Measurements from ENCODE around the gene SH3RF3.

SH3RF3 gene

DNA sequence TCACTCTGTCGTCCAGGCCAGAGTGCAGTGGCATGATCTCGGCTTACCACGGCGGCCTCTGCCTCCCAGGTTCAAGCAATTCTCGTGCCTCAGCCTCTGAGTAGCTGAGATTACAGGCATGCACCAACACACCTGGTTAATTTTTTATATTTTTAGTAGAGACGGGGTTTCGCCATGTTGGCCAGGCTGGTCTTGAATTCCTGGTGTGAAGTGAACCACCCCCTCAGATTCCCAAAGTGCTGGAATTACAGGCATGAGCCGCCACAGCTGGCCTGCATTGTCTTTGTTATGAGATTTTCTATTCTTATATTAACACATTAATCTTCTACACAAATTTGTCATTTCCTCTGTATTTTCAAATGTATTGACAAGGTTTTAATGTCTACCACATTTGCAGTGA is 409.5 kb downstream of the SH3RF3 start:
- DNase-seq: no peak

DNA sequence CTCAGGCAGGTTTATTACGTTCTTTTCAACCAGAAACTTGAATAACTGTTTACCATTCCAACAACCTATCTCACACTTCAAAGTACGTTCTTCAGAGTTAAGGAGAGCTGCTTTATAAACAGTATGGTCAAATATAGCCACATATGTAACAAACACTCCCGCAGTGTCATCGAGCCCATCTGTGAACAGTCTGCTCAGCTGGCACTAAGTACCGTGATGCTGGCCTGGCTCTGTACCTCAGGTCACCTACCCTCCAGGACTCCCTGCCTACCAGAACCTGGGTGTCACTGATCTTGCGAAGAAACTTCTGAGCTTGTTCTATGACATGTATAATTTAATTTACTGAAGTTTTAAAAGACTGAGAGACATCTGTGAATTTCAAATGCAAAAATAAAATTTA is 413.4 kb downstream of the SH3RF3 start:
- DNase-seq: no peak

DNA sequence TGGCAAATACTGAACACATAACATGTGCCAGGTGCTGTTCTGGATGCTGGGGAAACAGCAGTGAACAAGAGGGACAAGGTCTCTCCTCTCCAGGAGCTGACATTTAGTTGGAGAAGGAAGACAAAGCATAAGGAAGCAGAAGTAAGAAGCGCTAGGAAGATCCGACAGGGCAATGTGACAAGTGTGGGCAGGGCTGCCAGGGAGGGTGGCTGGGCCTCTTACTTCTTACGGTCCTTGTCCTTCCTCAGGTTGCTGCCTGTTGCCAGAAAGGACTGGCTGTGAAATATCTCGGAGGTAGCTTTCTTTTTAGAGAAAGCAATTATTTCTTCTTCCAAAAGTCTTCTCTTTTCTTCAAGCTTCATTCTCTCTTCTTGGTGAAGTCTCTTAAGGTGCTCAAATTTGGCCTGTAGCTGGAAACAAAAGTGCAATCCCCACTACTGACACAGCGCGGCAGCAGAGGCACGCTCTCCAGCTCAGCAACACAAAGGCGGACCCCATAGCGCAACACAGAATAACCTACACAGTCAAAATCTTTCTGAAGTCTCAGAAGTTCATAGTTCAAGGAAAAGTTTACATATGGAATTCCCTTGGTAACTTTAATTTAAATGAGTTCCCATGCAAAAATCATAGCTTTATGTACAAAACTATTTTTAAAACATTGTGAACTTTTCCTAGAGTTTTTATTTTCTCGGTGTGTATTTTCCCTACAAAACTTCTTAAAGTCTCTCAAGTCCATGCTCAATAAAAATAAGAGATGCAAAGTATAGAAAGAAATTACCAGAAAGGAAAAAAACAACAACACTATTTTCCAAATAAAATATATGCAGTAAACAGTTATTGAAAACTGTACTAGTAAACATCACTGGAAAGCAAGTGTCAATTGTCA is 417.1 kb downstream of the SH3RF3 start:
- peak; percentile 52 for DNase-seq

DNA sequence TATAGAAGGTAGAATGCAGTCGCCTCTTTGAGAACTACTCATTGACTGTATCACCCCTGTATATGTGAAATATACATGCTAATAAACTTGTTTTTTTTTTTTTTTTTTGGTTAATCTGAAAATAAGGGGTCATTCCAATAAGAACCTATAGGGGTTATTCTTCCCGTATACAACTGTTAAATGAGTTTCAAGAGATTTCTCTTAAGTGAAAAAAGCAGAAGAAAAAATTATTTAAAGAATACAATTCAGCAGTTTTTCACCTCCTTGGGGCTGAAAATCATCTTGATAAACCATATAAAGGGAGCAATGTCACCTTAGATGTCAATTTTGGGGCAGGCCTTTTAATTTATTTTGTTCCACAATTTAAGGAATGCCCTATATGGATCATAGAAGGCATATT is 418.3 kb downstream of the SH3RF3 start:
- DNase-seq: no peak

DNA sequence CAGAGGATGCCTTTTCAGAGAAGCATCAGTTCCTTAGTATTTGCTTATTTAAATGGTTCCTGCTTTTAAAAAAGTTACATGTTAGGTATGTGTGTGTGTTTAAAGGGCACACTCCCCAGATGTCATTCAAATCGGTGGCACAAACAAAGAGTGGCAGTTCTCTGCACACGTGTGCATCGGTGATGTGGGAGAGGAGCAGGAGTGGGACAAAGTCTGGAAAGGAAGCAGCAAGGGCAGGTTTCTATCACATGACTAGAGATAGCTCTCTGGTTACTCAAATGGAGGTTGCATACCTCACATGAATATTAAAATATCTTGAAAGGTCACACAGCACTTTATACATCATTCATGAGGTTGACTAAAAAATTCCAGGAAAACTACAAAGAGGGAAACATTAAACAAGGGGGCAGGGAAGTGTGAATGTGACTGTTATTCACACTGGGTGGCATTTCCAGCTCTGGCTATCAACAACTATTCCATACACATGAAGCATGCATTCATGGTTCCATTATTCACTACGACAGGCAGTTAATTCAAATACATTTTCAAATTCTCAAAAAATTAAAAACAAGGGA is 420.1 kb downstream of the SH3RF3 start:
- no peak for DNase-seq

Measured in CD4-positive, alpha-beta T cell treated with Interleukin-21 for 1 hour (primary cell).